ENCODE results near the gene SLC35F4.

SLC35F4 gene

DNA sequence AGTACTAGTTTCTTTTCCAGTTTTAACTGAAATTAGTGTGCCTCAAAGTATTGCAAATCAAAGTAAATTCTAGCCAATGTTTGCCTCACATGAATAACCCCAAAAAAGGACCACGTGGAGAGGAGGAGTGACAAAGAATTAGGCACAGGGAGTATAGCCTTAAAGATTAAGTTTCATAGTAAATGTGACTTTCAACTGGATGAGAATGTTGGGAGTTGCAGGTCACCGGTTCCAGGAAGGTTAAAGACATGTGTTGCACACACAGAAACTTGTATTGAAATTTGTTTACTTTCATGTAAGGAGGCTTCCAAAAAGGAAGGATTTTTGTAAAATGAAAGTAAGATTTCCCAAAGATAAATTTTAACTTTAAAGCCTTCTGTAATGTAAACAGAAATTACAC, 283.1 kb downstream of the SLC35F4 start:
- TF ChIP-seq SIN3A (IDR thresholded peaks at IDR 0.05; ENCODE audit: borderline replicate concordance, insufficient read depth, low read length) (no peak), REST (IDR thresholded peaks at IDR 0.05; ENCODE audit: insufficient read depth in 1 of 2, low read depth in 2 of 2, low read length in 2 of 2) (no peak), TAF1 (IDR thresholded peaks at IDR 0.05; ENCODE audit: borderline replicate concordance, insufficient read depth, low read length) (no peak), POLR2AphosphoS5 (IDR thresholded peaks at IDR 0.05; ENCODE audit: low read depth, low read length) (no peak), FOXP2 (optimal IDR thresholded peaks at IDR 0.05; ENCODE audit: borderline replicate concordance, extremely low read depth, extremely low read length, insufficient read depth) (no peak)

DNA sequence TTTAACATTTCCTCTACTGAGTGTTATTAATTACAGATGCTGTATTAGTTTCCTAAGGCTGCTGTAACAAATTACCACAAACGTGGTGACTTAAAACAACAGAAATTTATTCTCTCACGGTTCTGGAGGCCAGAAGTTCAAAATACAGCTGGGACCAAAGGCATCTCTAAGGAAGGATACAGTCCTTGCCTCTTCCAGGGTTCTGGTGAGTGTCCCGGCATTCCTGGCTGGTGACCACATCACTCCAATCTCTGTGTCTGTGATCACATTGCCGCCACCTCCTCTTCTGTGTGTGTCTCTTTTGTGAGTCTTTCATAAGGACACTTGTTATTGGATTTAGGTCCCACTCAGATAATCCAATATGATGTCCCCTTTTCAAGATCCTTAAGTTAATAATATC, 287.1 kb downstream of the SLC35F4 start:
- TF ChIP-seq TAF1 (IDR thresholded peaks at IDR 0.05; ENCODE audit: borderline replicate concordance, insufficient read depth, low read length) (no peak), POLR2AphosphoS5 (IDR thresholded peaks at IDR 0.05; ENCODE audit: low read depth, low read length) (no peak), REST (IDR thresholded peaks at IDR 0.05; ENCODE audit: insufficient read depth in 1 of 2, low read depth in 2 of 2, low read length in 2 of 2) (no peak)

DNA sequence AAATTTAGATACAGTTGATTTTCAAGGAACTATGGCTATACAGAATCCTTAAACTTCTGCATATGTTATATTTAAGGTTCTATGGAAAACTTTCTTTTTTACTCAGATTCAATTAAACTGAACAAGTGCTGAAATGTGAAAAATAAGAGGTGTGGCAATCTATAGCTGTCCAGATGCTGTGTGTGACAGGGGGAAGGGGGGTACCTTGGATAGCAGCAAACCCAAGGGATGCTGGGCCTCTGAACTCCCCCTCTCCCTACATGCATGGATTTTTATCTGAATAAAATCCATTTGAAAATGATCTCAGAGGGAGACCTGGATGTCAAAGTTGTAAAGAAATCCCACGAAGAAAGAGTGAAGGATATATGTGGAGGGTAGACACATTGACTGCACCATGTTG, 289.4 kb downstream of the SLC35F4 start:
- TF ChIP-seq SIN3A (IDR thresholded peaks at IDR 0.05; ENCODE audit: borderline replicate concordance, insufficient read depth, low read length), result no peak
- no peak for TF ChIP-seq REST (IDR thresholded peaks at IDR 0.05; ENCODE audit: insufficient read depth in 1 of 2, low read depth in 2 of 2, low read length in 2 of 2)

DNA sequence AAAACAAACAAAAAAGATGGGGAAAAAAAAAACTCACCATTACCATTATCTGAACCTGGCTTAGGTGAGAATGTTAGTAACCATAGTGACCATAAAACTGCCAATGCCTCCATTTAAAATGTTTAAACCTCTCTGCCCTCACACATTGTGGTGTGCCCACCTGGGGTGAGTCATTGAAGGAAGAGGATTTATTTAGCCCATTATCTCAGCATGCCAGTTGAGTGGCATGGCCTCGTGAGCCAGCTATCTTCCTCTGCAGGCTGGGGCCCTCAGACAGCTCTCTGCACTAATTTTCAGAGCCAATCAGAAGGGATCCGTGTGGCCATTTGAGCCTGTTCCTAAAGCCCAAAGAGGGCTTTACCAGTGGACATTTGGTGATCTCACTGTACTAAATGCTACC, 290.4 kb downstream of the SLC35F4 start:
- no peak for TF ChIP-seq POLR2AphosphoS5 (IDR thresholded peaks at IDR 0.05; ENCODE audit: low read depth, low read length)
- no peak for TF ChIP-seq TAF1 (IDR thresholded peaks at IDR 0.05; ENCODE audit: borderline replicate concordance, insufficient read depth, low read length)
- no peak for TF ChIP-seq SIN3A (IDR thresholded peaks at IDR 0.05; ENCODE audit: borderline replicate concordance, insufficient read depth, low read length)
- no peak for TF ChIP-seq REST (IDR thresholded peaks at IDR 0.05; ENCODE audit: insufficient read depth in 1 of 2, low read depth in 2 of 2, low read length in 2 of 2)
- no peak for TF ChIP-seq FOXP2 (optimal IDR thresholded peaks at IDR 0.05; ENCODE audit: borderline replicate concordance, extremely low read depth, extremely low read length, insufficient read depth)

GRCh38 chr14:57574617-57575288, 291.1 kb downstream of the SLC35F4 start:
- no peak for TF ChIP-seq POLR2AphosphoS5 (IDR thresholded peaks at IDR 0.05; ENCODE audit: low read depth, low read length)
- no peak for TF ChIP-seq SIN3A (IDR thresholded peaks at IDR 0.05; ENCODE audit: borderline replicate concordance, insufficient read depth, low read length)
- no peak for TF ChIP-seq TAF1 (IDR thresholded peaks at IDR 0.05; ENCODE audit: borderline replicate concordance, insufficient read depth, low read length)
- TF ChIP-seq REST (IDR thresholded peaks at IDR 0.05; ENCODE audit: insufficient read depth in 1 of 2, low read depth in 2 of 2, low read length in 2 of 2), result no peak
- no peak for TF ChIP-seq FOXP2 (optimal IDR thresholded peaks at IDR 0.05; ENCODE audit: borderline replicate concordance, extremely low read depth, extremely low read length, insufficient read depth)

All from PFSK-1 (cell line).